ENCODE results near the gene MAP2K2. TPM values are rescaled to one million over a fixed set of nuclear protein-coding genes. Genes with fewer than 3 reads are reported as not detected.

Gene MAP2K2
- total RNA-seq, 2 experiments from 2014 or later = 201 to 238 TPM

DNA sequence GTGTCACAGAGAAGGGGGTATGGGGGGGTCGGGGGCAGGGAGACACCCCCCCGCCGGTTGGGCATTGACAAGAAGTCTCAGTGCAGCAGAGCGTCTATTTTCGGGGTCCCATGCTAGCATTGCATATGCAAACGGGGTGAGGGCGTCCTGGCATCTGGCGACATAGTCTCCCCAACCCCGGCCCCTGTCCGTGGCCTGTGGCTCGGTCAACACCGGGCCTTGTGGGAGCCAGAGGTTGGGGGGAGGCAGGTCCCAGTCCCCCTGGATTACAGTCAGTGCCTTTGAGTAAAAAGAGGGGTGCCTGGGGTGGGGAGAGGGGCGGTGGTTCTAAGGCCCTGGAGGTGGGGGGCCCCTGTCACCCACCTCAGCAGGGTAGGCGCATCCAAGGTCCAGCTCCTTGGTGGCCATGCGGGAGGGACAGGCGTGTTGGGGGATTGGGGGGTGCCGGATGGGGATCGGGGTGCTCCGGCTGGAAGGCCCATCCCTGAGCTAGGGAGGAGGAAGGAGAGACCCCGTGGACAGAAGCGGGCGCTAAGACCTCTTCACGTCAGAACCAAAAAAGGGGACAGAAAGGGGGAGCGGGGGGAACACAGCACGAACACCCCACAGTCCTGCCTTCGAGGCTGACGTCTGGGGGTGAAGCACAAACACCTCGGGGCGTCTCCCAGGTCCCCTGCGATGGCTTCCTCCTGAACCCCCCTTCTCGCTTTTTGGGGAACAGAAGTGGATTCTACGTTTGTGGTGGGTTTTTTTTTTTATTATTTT, 78.1 kb downstream of the MAP2K2 start:
- H3K36me3 Mint-ChIP-seq = peaks cover 19% of the 10 kb centered on the region
- peaks cover 11% of the 10 kb centered on the region for H3K4me1 Mint-ChIP-seq
- DNase-seq (no peak), ATAC-seq (no peak)
- no peaks in the 10 kb centered on the region for H3K27me3 Mint-ChIP-seq
- CTCF ChIA-PET = interaction anchor here (1.5 kb wide), 1 partner anchor 23 kb away, joined by 3 read pairs; no protein-coding TSS in a partner anchor
- no peaks in the 10 kb centered on the region for H3K9me3 Mint-ChIP-seq (ENCODE audit: low read depth)
- no peak overlapping the region for H3K27ac Mint-ChIP-seq
- H3K4me3 Mint-ChIP-seq = no peak overlapping the region

DNA sequence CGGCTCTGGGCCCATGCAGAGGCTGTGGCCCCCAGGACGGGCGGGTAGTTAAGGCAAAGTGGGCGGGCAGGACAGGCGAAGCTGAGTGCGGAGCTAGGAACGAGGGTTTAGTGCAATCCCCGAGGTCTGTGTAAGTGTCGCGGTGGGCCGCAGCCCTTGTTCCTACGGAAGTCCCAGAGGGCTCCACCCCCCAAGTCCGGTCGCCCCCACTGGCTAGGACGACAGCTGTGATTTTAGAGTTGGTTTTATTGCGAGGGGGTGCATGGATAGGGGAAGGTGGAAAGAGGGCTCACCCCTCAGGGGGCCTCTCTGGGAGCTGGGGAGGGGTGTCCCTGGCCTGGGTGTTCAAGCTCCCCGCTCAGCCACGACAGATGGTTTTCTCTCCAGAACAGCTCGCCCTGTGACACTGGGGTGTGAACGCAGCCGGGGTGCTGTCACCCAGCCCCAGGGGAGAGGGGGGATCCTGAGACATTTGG, 78.9 kb downstream of the MAP2K2 start:
- Mint-ChIP-seq H3K27me3 (no peaks in the 10 kb centered on the region), H3K4me1 (peaks cover 6% of the 10 kb centered on the region), H3K27ac (no peak overlapping the region), H3K36me3 (peaks cover 17% of the 10 kb centered on the region), H3K9me3 (ENCODE audit: low read depth) (no peaks in the 10 kb centered on the region), H3K4me3 (no peak overlapping the region)
- DNase-seq = no peak
- no peak for ATAC-seq
- CTCF ChIA-PET = interaction anchor here (1.5 kb wide), 1 partner anchor 23 kb away, joined by 3 read pairs; no protein-coding TSS in a partner anchor

DNA sequence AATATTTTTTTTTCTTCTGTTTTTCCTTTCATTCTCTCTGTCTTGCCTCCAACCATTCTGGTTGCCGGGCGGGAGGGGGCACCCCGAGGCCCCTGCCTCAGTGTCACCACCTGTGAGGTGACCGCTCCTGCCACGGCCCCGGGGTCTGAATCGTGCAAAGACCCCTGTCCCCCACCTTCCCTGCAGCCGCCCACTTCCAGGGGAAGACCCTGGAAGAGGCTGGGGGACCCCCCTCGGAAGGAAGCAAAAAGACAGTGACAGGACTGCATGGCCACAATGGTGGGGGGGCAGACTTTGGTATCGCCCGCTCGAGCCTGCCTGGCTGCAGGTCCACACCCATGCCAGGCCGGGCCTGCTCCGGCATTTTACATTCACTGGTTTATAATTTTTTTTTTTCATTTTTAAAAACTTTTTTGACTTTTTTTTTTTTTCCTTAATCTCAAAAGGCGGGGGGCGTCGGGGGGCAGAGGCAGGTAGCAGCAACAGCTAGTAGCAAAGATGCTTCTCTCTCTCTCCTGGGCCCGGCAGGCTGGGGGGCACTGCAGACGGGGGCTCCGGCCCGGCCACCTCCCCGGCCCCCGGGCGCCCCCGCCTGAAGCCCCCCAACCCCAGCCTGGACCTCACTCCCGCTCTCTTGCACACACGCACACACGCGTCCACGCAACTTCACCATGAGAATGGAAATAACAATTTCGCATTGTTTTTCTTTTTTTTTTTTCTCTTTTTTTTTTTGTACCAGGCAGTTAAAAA, 79.8 kb downstream of the MAP2K2 start:
- H3K27ac Mint-ChIP-seq = no peak overlapping the region
- DNase-seq (no peak), ATAC-seq (no peak)
- peaks cover 12% of the 10 kb centered on the region for H3K36me3 Mint-ChIP-seq
- no peaks in the 10 kb centered on the region for H3K27me3 Mint-ChIP-seq
- no peak overlapping the region for H3K4me3 Mint-ChIP-seq
- no peaks in the 10 kb centered on the region for H3K9me3 Mint-ChIP-seq (ENCODE audit: low read depth)
- CTCF ChIA-PET = interaction anchor here (0.5 to 1.5 kb wide), 2 partner anchors 22 to 25 kb away, joined by 3 read pairs; no protein-coding TSS in a partner anchor
- peaks cover 3% of the 10 kb centered on the region for H3K4me1 Mint-ChIP-seq

DNA sequence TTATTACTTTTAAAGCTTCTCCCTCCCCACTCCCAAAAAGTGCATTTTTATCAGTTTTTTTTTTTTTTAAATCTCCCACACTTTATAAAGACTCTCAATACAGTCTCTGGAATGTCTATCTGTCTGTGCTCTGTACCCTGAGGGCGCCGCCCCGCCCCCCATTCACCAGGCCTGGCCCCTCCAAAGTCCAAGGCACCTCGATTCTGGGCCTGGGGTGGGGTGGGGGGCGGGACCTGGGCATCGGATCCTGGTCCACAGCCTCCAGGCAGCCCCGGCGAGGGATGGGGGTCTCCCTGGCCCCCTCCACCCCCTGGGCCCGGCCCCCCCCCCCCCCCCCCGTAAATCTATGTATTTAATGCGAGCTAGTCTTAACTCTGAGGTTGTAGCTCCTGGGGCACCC, 80.5 kb downstream of the MAP2K2 start:
- CTCF ChIA-PET = no interaction called here
- Mint-ChIP-seq H3K27me3 (no peaks in the 10 kb centered on the region), H3K4me1 (peaks cover 3% of the 10 kb centered on the region), H3K9me3 (ENCODE audit: low read depth) (no peaks in the 10 kb centered on the region), H3K4me3 (no peak overlapping the region), H3K36me3 (peaks cover 12% of the 10 kb centered on the region), H3K27ac (no peak overlapping the region)
- DNase-seq = no peak
- no peak for ATAC-seq

DNA sequence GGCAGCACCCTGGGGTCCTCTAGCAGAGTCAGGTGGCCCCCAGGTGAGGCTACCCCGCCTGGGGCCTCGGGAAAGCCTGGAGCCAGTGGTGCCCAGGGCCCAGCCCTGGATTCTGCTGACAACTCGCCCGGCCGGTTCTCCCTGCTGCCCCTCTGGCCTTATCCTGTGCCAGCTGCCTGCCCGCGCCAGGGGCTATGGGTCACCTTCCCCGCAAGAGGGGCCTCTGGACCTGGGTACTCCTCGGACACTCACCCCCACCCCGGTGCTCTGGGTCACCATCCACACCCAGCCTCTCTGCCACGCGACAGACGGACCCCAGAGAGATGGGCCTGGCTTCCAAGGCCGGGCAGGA, 81.2 kb downstream of the MAP2K2 start:
- CTCF ChIA-PET = no interaction called here
- ATAC-seq (no peak), DNase-seq (no peak)
- H3K4me1 Mint-ChIP-seq = peaks cover 3% of the 10 kb centered on the region
- H3K36me3 Mint-ChIP-seq = peaks cover 12% of the 10 kb centered on the region
- no peak overlapping the region for H3K27ac Mint-ChIP-seq
- H3K27me3 Mint-ChIP-seq = no peaks in the 10 kb centered on the region
- H3K9me3 Mint-ChIP-seq (ENCODE audit: low read depth) = no peaks in the 10 kb centered on the region
- H3K4me3 Mint-ChIP-seq = no peak overlapping the region

DNA sequence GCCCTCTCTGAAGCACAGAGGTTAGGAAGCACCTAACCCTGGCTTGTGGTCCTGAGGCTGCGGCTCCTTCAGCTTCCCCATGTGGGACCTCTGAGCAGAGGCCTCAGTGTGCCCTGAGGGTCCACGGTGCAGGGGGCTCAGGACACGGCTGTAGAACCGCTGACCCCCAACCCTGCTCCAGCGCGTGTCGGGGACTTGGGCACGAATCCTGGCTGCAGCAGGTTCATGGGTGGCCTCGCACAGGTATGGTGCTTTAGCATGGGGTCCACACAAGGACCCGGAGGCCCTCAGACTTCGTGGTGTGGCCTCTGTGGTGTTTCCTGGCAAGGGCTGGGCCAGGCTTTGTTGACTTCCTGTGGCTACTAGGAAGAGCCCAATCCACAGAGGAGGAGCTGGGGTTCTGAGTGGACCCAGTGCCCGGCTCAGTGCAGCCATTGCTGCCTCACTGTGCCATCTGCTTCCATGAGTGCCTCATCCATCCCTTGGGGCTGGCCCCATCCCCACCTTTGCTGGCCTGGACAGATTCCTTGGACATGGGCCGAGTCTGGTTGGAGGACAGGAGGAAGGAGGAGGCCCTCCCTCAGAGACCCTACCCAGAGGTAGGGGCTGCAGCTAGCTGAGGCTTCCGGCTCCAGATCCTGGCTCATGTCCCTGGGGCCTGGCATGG, 81.7 kb downstream of the MAP2K2 start:
- CTCF ChIA-PET = no interaction called here
- Mint-ChIP-seq H3K27me3 (no peaks in the 10 kb centered on the region), H3K27ac (no peak overlapping the region), H3K4me3 (no peak overlapping the region), H3K36me3 (peaks cover 15% of the 10 kb centered on the region), H3K9me3 (ENCODE audit: low read depth) (no peaks in the 10 kb centered on the region), H3K4me1 (peaks cover 3% of the 10 kb centered on the region)
- no peak for DNase-seq
- ATAC-seq = no peak

Other genes starting within 250 kb of the MAP2K2 start
- gene ATCAY, start 243.4 kb downstream of the MAP2K2 start, total RNA-seq = not detected
- not detected for gene NMRK2, start 191.1 kb downstream of the MAP2K2 start, total RNA-seq
- 10 to 100 TPM; 49.3 to 53.0 TPM for gene DAPK3, start 153.0 kb downstream of the MAP2K2 start, total RNA-seq
- 1,000 to 10,000 TPM; 1,382 to 1,952 TPM for gene EEF2, start 138.7 kb downstream of the MAP2K2 start, total RNA-seq
- 10 to 100 TPM; 34.0 to 39.4 TPM for gene PIAS4, start 116.4 kb downstream of the MAP2K2 start, total RNA-seq
- gene ZBTB7A, start 57.2 kb downstream of the MAP2K2 start, total RNA-seq = 10 to 100 TPM; 67.4 to 72.6 TPM
- under 1 TPM in 1 of 2 experiments, not detected in 1; 0.75 TPM for gene CREB3L3, start 29.5 kb upstream of the MAP2K2 start, total RNA-seq
- 10 to 100 TPM; 37.5 to 37.8 TPM for gene SIRT6, start 58.4 kb upstream of the MAP2K2 start, total RNA-seq
- gene ANKRD24, start 58.6 kb upstream of the MAP2K2 start, total RNA-seq = 1 to 10 TPM in 1 of 2 experiments, under 1 TPM in 1; 0.82 to 1.4 TPM
- gene EBI3, start 105.4 kb upstream of the MAP2K2 start, total RNA-seq = 10 to 100 TPM in 1 of 2 experiments, 1 to 10 TPM in 1; 2.6 to 14.7 TPM
- gene YJU2, start 123.0 kb upstream of the MAP2K2 start, total RNA-seq = 10 to 100 TPM; 26.8 to 32.1 TPM
- gene SHD, start 155.1 kb upstream of the MAP2K2 start, total RNA-seq = not detected
- 10 to 100 TPM; 29.8 to 40.7 TPM for gene TMIGD2, start 178.3 kb upstream of the MAP2K2 start, total RNA-seq
- 10 to 100 TPM; 24.7 to 30.6 TPM for gene FSD1, start 180.5 kb upstream of the MAP2K2 start, total RNA-seq
- gene STAP2, start 214.7 kb upstream of the MAP2K2 start, total RNA-seq = 1 to 10 TPM; 8.8 to 9.6 TPM
- gene MPND, start 219.4 kb upstream of the MAP2K2 start, total RNA-seq = 10 to 100 TPM; 24.1 to 25.4 TPM